Transverse colon (tissue), 3 donors: ENCODE data around the gene CENPH.

Source experiments
- POLR2A ChIP-seq: fragments of 450-650 bp; IDR thresholded peaks from one replicate; pipeline ENCODE4 v1.6.1; 2016; ENCODE audit warnings: antibody characterized with exemption, mild to moderate bottlenecking, moderate library complexity
- TF ChIP-seq, protein P1 (sequence below), 5 experiments: fragments of 200-600 bp in 3 of 5; fragments of 450-650 bp in 2 of 5; sonication (generic) in 3 of 5; IDR thresholded peaks; 1 replicate in 2 of 5; 2 replicates in 3 of 5; pipeline ENCODE4 v1.5.1; 2016 to 2017; ENCODE audit warnings: antibody characterized with exemption in 5 of 5, inconsistent platforms in 3 of 5, mild to moderate bottlenecking in 2 of 5, moderate library complexity in 1 of 5

DNA sequence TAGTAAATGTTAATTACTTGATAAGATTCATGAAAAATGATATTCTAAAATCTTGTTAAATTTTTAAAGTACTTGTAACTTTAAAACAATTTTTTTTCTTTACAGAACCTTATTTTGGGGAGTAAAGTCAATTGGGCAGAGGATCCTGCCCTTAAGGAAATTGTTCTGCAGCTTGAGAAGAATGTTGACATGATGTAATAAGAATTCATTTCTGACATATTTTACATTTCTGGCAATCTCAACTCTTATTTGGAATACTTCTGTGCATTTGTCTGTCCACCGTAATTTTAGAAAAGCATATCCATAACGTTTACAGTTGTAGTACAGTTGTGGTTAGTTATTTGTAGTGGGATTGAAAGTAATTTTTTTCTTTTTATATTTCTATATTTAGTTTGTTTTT is 20.2 kb downstream of the CENPH start:
- TF ChIP-seq POLR2A: no peak
- TF ChIP-seq, protein P1, sequence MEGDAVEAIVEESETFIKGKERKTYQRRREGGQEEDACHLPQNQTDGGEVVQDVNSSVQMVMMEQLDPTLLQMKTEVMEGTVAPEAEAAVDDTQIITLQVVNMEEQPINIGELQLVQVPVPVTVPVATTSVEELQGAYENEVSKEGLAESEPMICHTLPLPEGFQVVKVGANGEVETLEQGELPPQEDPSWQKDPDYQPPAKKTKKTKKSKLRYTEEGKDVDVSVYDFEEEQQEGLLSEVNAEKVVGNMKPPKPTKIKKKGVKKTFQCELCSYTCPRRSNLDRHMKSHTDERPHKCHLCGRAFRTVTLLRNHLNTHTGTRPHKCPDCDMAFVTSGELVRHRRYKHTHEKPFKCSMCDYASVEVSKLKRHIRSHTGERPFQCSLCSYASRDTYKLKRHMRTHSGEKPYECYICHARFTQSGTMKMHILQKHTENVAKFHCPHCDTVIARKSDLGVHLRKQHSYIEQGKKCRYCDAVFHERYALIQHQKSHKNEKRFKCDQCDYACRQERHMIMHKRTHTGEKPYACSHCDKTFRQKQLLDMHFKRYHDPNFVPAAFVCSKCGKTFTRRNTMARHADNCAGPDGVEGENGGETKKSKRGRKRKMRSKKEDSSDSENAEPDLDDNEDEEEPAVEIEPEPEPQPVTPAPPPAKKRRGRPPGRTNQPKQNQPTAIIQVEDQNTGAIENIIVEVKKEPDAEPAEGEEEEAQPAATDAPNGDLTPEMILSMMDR (IDR thresholded peaks at IDR 0.05): no peak
